Pons (tissue), 1 donor: ENCODE data around the gene INAFM1.

Source experiments
- DNase-seq: peaks from one replicate; pipeline ENCODE4 v3.0.0-alpha.2; 2016; ENCODE audit warnings: low spot score

Gene INAFM1

DNA sequence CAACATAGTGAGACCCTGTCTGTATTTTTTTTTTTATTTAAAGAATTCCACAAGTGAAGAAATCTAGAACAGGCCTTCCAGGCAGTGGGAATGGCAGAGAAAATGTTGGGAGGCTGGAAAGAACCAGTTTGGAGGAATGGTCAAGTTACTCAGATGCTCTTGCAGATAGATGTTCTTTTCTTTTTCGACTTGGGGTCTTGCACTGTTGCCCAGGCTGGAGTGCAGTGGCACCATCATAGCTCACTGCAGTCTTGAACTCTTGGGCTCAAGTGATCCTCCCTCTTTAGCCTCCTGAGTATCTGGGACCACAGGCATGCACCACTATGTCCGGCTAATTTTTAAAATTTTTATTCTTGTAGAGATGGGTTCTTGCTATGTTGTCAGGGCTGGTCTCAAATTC, 35.6 kb downstream of the INAFM1 start:
- DNase-seq, result no peak

DNA sequence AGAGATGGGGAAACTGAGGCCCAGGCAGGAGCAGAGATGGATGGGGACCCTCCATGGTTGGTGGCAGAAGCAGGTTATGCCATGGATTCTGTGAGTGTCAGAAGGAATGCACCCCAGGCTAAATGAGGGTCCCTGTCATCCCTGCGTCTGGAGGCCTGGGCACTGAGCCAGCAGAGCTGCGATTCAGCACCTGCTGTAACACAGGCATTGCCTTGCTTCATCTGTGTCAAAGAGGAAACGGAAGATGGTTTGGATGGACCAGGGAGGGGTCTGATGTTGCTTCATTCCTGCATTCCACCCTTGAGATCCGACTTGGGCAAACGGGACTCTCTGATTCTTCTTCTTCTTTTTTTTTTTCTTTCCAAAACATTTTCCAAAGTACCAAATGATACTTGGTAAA, 36.1 kb downstream of the INAFM1 start:
- peak; percentile 22 for DNase-seq

DNA sequence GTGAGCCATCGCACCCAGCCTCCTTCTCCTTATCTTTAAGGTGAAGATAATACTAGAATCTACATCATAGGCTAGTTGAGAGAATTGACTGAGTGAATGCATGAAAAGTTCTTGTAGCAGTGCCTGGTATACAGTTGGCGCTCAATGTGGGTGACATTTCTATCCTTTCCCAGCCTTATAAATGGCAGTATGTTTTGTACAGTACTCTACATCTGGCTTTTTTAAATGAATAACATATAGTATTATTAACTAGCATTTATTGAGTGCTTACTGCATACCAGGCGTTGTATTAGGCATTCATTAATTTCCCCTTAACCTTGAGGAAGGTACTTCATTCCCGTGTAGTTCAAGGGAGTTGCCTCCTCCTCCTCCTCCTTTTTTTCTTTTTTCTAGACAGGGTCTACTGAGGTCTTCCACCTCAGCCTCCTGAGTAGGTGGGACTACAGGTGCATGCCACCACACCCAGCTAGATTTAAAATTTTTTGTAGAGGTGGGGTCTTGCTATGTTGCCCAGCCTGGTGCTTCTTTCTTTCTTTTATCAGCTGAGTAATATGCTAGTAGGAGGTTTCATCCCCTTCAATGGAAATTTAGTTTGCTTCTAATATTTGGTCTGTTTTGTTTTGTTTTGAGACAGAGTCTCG, 37.8 kb downstream of the INAFM1 start:
- DNase-seq, result no peak

DNA sequence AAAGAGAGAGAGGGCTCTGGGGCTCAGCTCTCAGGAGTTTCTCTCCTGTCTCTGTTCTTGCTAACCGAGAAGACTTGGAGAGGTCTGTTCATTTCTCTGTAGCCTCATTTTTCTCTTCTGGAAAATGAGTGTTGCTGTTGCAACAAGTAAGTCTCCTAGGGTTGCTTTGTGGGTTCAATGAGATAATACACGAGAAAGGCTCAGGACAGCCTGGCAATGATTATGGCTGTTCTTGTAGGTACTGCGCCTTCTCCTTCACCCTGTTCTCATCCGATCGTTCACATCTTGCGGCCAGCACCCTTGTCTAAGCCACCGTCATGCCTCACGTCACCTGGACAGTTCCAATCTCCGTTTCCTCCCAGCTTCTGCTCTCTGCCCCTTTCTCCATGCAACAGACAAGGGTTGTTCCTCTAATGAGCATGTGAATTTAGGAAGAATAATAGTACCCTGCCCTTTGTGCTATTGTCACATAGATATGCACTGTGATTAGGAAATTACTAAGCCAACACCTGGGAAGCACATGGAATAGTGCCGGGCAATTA, 39.1 kb downstream of the INAFM1 start:
- no peak for DNase-seq

DNA sequence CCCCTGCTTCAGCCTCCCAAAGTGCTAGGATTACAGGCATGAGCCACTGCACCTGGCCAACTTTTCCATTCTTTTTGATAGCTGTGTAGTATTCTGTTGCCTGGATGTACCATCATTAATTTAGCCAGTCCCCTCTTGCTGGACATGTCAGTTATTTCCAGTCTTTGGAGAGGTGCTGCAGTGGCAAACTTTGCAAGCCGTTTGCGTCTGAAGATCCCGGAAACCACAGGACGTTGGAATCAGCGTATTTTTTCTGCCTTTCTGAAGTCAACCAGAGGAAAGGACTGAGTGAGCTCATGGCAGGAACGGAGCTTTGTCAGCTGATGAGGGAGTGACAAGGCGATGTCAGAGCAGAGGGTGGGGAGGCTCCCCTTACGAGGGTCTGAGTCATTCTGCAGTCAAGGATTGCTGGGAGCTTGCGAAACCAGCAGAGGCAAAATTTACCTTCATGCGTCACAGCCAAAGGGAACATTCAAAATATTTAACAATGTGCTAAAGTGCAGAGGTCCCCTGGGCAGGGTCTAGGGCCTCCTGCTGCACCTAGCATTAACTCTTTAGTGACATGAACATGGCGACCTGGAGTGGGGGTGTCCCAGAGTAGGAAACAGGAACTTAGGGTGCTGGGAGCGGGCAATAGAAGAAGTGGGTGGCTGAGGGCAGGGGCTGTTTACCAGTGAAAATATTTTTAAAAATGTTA, 40.6 kb downstream of the INAFM1 start:
- peak; percentile 82 for DNase-seq

DNA sequence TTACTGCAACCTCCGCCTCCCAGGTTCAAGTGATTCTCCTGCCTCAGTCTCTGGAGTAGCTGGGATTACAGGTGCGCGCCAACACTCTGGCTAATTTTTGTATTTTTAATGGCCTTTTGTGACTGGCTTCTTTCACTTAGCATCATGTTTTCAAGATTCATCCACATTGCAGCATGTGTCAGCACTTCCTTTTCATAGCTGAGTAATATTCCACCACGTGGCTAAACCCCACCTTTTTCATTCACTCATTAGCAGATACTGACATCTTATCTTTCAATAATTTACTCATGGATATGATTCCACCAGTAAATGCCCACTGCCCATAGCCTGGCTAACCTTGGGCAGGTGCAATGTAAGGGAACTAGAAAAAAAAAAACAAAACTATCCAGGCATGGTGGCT, 41.8 kb downstream of the INAFM1 start:
- no peak for DNase-seq

DNA sequence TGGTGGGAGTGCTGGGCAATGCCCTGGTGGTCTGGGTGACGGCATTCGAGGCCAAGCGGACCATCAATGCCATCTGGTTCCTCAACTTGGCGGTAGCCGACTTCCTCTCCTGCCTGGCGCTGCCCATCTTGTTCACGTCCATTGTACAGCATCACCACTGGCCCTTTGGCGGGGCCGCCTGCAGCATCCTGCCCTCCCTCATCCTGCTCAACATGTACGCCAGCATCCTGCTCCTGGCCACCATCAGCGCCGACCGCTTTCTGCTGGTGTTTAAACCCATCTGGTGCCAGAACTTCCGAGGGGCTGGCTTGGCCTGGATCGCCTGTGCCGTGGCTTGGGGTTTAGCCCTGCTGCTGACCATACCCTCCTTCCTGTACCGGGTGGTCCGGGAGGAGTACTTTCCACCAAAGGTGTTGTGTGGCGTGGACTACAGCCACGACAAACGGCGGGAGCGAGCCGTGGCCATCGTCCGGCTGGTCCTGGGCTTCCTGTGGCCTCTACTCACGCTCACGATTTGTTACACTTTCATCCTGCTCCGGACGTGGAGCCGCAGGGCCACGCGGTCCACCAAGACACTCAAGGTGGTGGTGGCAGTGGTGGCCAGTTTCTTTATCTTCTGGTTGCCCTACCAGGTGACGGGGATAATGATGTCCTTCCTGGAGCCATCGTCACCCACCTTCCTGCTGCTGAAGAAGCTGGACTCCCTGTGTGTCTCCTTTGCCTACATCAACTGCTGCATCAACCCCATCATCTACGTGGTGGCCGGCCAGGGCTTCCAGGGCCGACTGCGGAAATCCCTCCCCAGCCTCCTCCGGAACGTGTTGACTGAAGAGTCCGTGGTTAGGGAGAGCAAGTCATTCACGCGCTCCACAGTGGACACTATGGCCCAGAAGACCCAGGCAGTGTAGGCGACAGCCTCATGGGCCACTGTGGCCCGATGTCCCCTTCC, 45.5 kb downstream of the INAFM1 start:
- no peak for DNase-seq

DNA sequence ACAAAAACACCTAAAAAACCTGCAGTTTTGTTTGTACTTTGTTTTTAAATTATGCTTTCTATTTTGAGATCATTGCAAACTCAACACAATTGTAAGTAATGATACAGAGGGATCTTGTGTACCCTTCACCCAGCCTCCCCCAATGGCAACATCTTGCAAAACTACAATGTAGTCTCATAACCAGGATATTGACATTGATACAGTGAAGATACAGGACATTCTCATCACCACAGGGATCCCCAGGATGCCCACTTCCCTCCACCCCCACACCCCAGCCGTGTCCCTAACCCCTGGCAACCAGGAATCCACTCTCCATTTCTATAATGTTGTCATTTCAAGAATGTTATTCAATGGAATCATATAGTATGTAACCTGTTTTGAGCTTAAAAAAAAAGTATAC, 46.9 kb downstream of the INAFM1 start:
- DNase-seq, result no peak

DNA sequence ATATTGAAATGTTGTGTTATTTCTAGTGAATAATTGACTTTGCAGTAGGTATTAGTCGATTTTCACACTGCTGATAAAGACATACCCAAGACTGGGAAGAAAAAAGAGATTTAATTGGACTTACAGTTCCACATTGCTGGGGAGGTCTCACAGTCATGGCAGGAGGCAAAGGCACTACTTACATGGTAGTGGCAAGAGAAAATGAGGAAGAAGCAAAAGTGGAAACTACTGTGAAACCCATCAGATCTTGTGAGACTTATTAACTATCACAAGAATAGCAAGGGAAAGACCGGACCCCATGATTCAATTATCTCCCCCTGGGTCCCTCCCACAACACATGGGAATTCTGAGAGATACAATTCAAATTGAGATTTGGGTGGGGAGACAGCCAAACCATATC, 47.4 kb downstream of the INAFM1 start:
- peak; percentile 51 for DNase-seq

DNA sequence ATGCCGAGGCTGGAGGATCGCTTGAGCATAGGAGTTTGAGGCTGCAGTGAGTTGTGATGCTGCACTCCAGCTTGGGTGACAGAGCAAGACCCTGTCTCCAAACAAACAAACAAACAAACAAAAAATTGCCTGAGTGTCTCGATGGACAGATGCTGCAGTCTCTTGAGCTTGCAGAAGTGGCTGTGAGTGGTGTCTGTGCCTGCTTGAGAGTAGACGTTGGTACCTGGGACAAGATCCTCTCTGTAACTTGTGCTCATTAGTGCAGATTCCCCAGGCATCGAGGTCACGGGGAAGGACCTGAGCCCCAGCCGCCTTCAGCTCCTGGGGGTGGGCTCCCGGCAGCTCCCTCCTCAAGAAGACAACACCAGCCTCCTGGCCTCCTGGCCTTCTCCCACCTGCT, 48.7 kb downstream of the INAFM1 start:
- DNase-seq, result no peak

DNA sequence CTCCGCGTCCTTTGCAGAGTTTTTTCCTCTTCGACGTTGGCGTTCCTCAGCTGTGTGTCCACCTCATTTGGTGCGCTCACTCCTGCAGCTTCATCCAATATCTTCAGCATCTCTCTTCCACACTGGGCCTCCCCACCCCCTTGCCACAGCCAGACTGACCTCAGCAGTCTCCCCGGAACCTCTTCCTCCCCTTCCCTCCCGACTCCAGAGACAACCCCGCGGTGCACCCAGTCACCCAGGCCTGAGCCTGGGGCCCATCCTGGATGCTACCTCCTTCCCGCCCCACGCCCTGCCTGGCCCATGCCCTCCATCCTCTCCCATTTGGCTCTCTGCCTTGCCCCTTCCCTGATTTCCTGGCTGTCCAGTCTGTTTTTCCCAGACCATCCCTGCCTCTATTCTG, 49.2 kb downstream of the INAFM1 start:
- no peak for DNase-seq

DNA sequence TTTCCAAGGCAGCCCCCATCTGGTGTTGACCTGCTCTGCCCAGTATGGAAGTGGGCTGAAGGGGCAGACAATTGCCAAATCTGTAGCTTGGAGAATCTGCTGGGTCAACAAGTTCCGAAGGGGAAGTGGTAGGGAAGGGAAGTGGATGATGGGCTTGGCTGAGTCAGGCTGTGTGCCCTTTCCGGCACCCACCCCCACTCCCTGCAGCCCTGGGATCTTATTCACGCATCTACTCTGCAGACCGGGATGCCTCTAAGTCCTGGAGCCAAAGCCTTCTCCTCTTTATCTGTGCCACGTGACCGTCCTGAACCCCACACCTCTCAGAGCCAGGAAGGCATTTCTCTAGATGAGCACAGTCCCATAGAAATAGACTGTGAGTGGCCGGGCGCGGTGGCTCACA, 49.8 kb downstream of the INAFM1 start:
- DNase-seq, result peak; percentile 76
